AG20443 (cell line): ENCODE results near the gene FAT3.

Source experiments
- DNase-seq: peaks from one replicate; pipeline ENCODE4 v3.0.0; 2012; ENCODE audit warnings: low spot score, mixed read lengths

Gene FAT3

GRCh38 chr11:92224407-92225124 lies at the start of gene FAT3:
TSS of gene FAT3 (plus strand) at chr11:92224818. CDS start at chr11:92352113, 127,295 bp downstream.
- peak; percentile 58 for DNase-seq

DNA sequence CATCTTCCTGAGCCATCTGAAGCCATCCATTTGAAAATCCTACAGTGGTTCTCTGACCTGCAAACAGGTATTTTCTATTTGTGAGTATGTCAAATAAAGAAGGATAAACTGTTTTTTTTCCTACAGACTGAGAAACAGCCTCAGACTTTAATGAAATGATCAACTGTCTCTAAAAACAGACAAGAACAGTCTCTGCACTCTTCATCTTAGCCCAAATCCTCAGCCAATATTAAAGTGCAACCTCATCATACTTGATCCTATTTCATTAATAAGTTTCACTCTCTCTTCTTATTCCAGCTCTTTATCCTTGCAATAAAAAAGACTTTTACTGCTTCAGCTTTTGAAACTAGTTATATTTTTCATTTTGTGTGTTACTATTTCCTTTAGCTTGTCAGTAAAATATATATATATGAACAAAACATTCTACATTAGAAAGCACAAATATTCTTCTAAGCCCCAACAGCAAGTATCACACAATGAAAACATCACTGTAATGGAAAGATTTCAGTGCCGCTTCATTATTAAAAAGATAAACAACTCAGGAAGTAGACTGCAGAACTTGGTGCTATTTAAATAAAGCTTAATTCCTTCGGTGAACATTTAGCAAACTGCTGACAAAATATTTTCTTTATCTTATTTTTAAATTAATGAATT lies 45.5 kb upstream of the FAT3 start:
- DNase-seq, result no peak

DNA sequence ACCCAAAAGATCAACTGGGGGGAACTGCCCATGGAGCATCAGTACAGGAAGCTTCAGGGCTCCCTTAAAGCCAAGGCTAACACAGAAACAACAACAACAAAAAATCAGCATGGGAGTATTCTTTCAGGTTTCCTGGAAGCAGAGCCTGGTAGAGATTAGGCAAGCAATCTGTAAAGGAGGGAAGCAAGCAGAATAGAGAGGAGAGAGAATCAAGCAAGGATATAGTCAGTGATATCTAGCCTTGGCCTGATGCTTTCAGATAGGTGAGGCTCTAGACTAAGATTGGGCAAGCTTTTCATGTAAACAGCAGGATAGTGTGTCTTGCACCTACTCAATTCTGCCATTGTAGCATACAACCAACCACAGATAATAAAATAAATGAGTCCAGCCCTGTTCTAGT lies 44.4 kb upstream of the FAT3 start:
- no peak for DNase-seq

- peak; percentile 40 for DNase-seq
Observed at GRCh38 chr11:92180664-92181251, 43.9 kb upstream of the FAT3 start.

GRCh38 chr11:92190535-92191206 lies 33.9 kb upstream of the FAT3 start:
- DNase-seq, result no peak

DNA sequence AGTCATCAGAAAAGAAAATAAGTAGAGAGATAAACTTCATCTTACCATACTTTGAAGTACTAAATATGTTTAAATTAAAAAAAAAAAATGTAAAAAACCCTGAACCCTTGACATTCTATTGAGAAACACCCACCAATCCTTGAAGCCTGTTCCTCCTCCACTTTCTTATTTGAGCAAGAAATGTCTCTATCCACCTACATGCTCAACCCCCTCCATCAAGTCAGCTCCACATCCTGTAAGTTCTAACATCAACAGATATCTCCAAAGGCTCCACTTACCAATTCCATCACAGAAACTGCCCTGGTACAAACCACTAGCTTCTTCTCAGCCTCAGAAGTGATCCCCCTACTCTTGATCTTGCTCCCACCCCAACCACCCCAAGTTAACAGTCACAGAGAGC lies 32.5 kb upstream of the FAT3 start:
- no peak for DNase-seq

GRCh38 chr11:92198268-92198667 lies 26.4 kb upstream of the FAT3 start:
- DNase-seq, result no peak

GRCh38 chr11:92199991-92200390 lies 24.6 kb upstream of the FAT3 start:
- DNase-seq, result no peak

DNA sequence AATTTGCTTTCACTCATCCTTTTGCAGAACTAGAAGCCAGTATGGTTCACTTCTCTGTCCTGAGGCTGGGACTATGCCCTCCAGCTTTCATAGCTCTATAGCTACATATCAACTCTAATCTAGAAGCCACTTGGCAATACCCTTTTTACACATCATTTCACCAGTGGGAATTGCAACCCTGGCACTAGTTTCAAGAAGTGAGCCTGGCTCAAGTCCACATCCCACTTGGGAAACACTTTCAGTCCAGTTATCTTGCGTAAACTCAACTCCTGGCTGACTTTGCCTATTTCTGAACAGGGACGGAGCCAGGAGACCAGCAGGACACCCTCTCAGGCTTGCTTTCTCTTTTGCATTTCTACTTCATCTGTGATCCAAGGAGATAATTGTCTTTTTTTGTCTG lies 19.9 kb upstream of the FAT3 start:
- no peak for DNase-seq

DNA sequence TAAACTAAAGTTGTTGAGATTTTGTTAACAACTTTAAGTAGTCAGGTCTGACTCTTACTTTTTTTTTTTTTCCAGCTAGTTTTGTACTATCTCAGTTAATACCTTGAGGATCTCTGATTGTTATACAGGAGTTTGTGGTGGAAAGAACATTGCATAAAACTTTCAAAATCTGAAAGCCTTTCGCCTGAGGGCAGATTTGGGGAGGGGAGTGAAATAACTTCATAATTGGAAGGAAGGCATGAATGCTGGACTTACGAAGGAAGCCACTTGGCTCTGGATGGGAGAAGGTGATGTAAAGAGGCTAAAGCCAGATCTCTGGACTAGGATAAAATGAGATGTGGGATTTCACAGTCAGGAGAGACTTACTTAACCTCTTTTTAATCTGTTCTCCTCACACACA lies 18.2 kb upstream of the FAT3 start:
- DNase-seq, result no peak

- peak; percentile 41 for DNase-seq
Observed at GRCh38 chr11:92211576-92212167, 12.9 kb upstream of the FAT3 start.

- no peak for DNase-seq
Observed at GRCh38 chr11:92212530-92212929, 12.1 kb upstream of the FAT3 start.

GRCh38 chr11:92216789-92217188 lies 7.8 kb upstream of the FAT3 start:
- DNase-seq, result no peak

GRCh38 chr11:92219476-92219875 lies 5.1 kb upstream of the FAT3 start:
- no peak for DNase-seq

DNA sequence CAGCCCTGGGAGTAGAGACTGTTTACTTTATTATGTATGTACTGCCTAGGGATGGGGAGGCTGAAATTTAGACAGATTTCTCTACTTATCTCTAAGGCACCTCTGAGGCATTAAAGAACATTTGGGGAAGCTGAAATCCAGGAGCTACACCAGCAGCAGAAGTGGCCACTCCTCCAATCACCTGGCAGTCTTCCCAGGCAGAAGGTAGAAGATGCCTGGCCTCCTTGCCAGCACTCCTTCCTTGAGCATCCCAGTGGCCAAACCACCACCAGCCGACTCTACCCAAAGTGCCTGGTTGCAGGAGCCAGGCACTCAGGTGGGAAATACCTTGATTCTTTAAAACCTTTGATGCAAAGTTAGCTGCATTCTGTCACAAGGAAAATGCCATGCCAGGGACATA lies 1.9 kb upstream of the FAT3 start:
- DNase-seq, result no peak

DNA sequence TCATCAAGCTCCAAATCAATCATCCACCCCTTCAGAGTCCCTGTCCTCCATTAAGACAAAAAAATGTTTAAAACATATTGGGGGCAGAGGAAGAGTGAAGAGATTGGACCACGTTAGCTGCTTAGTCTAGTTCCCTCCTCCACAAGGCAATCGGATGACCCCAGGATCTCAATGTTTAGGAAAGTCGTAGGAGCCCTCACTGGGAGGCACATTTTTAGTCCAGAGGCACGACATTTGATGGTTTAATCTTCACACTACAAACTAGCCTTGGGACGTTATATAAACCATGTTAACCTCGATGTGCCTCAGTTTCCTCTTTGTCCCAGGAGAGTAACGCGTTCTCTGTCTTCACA lies 588 bp upstream of the FAT3 start:
- DNase-seq, result no peak

GRCh38 chr11:92225125-92225567 lies 528 bp downstream of the FAT3 start:
- DNase-seq, result peak; percentile 6

GRCh38 chr11:92225568-92226330 lies 1.1 kb downstream of the FAT3 start:
- peak; percentile 15 for DNase-seq

- DNase-seq, result peak; percentile 31
Observed at GRCh38 chr11:92226331-92227229, 2.0 kb downstream of the FAT3 start.

GRCh38 chr11:92227230-92227814 lies 2.7 kb downstream of the FAT3 start:
- DNase-seq, result no peak
